ENCODE measurements around the gene PMEPA1. TPM values are rescaled to one million over a fixed set of nuclear protein-coding genes. Genes with fewer than 3 reads are reported as not detected.
A peak's percentile ranks its signal among the peaks of the same experiment; 100 is the strongest.

PMEPA1 gene
- total and polyA plus RNA-seq, 3 experiments from 2014 or later, result 0.30 to 4.4 (median 3.8) TPM

GRCh38 chr20:57616143-57616951 lies 93.5 kb downstream of the PMEPA1 start:
- Mint-ChIP-seq H3K27me3 (peaks cover 0 to 3% of the 10 kb centered on the region in 2 donors), H3K27ac (peak overlapping the region in 7 of 8 donors; percentile 70 to 98 (median 96)), H3K9me3 (no peaks in the 10 kb centered on the region), H3K4me3 (peak overlapping the region in 2 of 7 donors; percentile 8 to 27), H3K36me3 (peaks cover 0 to 50% (median 12%) of the 10 kb centered on the region in 3 donors), H3K4me1 (peaks cover 44 to 59% (median 46%) of the 10 kb centered on the region in 3 donors)
- POLR2A ChIA-PET, result no interaction called here
- H3K27me3 ChIP-seq (ENCODE audit: insufficient read depth, low read length, poor library complexity, severe bottlenecking), result no peaks in the 10 kb centered on the region
- H3K9me3 ChIP-seq (ENCODE audit: low read length), result no peaks in the 10 kb centered on the region
- H3K4me1 ChIP-seq (ENCODE audit: insufficient read depth, low read length), result peaks cover 61% of the 10 kb centered on the region
- no peak overlapping the region for H3K4me3 ChIP-seq (ENCODE audit: low read length)
- CTCF ChIA-PET, result interaction anchor here (1.1 to 10.5 kb wide), 4 partner anchors 12 to 65 kb away, joined by 3 to 92 read pairs (median 4); no protein-coding TSS in a partner anchor
- DNase-seq, result no peak
- H3K27ac ChIP-seq (ENCODE audit: low read depth, low read length), result no peak overlapping the region
- peaks cover 24% of the 10 kb centered on the region for H3K36me3 ChIP-seq (ENCODE audit: insufficient read depth, low read length)

- no peaks in the 10 kb centered on the region for H3K27me3 ChIP-seq (ENCODE audit: insufficient read depth, low read length, poor library complexity, severe bottlenecking)
- Mint-ChIP-seq H3K9me3 (no peaks in the 10 kb centered on the region), H3K4me3 (no peak overlapping the region), H3K36me3 (peaks cover 0 to 59% (median 14%) of the 10 kb centered on the region in 3 donors), H3K4me1 (peaks cover 35 to 50% (median 37%) of the 10 kb centered on the region in 3 donors), H3K27me3 (peaks cover 0 to 3% of the 10 kb centered on the region in 2 donors), H3K27ac (peak overlapping the region in 1 of 8 donors; percentile 78)
- ChIA-PET CTCF (interaction anchor here (1.4 to 10.5 kb wide), 3 partner anchors 17 to 66 kb away, joined by 3 to 92 read pairs (median 4); no protein-coding TSS in a partner anchor), POLR2A (no interaction called here)
- peaks cover 52% of the 10 kb centered on the region for H3K4me1 ChIP-seq (ENCODE audit: insufficient read depth, low read length)
- peaks cover 25% of the 10 kb centered on the region for H3K36me3 ChIP-seq (ENCODE audit: insufficient read depth, low read length)
- H3K4me3 ChIP-seq (ENCODE audit: low read length), result no peak overlapping the region
- H3K9me3 ChIP-seq (ENCODE audit: low read length), result no peaks in the 10 kb centered on the region
- peak in 1 of 5 donors; percentile 38 for DNase-seq
- no peak overlapping the region for H3K27ac ChIP-seq (ENCODE audit: low read depth, low read length)
These were observed 94.4 kb downstream of the PMEPA1 start for GRCh38 chr20:57615445-57615811.

GRCh38 chr20:57614490-57615444 lies 95.0 kb downstream of the PMEPA1 start:
- Histone ChIP-seq H3K9me3 (ENCODE audit: low read length) (no peaks in the 10 kb centered on the region), H3K4me3 (ENCODE audit: low read length) (no peak overlapping the region), H3K36me3 (ENCODE audit: insufficient read depth, low read length) (peaks cover 28% of the 10 kb centered on the region), H3K27me3 (ENCODE audit: insufficient read depth, low read length, poor library complexity, severe bottlenecking) (no peaks in the 10 kb centered on the region), H3K4me1 (ENCODE audit: insufficient read depth, low read length) (peaks cover 47% of the 10 kb centered on the region), H3K27ac (ENCODE audit: low read depth, low read length) (no peak overlapping the region)
- POLR2A ChIA-PET, result no interaction called here
- H3K4me1 Mint-ChIP-seq, result peaks cover 29 to 45% (median 31%) of the 10 kb centered on the region in 3 donors
- peaks cover 0 to 3% of the 10 kb centered on the region in 2 donors for H3K27me3 Mint-ChIP-seq
- no peak overlapping the region for H3K4me3 Mint-ChIP-seq
- peaks cover 1 to 63% (median 16%) of the 10 kb centered on the region in 3 donors for H3K36me3 Mint-ChIP-seq
- DNase-seq, result no peak
- H3K9me3 Mint-ChIP-seq, result no peaks in the 10 kb centered on the region
- CTCF ChIA-PET, result interaction anchor here (1.4 to 10.5 kb wide), 3 partner anchors 16 to 67 kb away, joined by 3 to 92 read pairs (median 4); no protein-coding TSS in a partner anchor
- peak overlapping the region in 2 of 8 donors; percentile 78 to 94 for H3K27ac Mint-ChIP-seq

- H3K36me3 ChIP-seq (ENCODE audit: insufficient read depth, low read length), result peaks cover 35% of the 10 kb centered on the region
- Mint-ChIP-seq H3K36me3 (peaks cover 7 to 72% (median 20%) of the 10 kb centered on the region in 3 donors), H3K4me1 (peaks cover 17 to 33% (median 19%) of the 10 kb centered on the region in 3 donors), H3K27me3 (no peaks in the 10 kb centered on the region), H3K27ac (peak overlapping the region in 1 of 8 donors; percentile 42), H3K9me3 (no peaks in the 10 kb centered on the region), H3K4me3 (no peak overlapping the region)
- H3K9me3 ChIP-seq (ENCODE audit: low read length), result no peaks in the 10 kb centered on the region
- H3K4me1 ChIP-seq (ENCODE audit: insufficient read depth, low read length), result peaks cover 35% of the 10 kb centered on the region
- POLR2A ChIA-PET, result no interaction called here
- no peaks in the 10 kb centered on the region for H3K27me3 ChIP-seq (ENCODE audit: insufficient read depth, low read length, poor library complexity, severe bottlenecking)
- H3K4me3 ChIP-seq (ENCODE audit: low read length), result no peak overlapping the region
- DNase-seq, result no peak
- CTCF ChIA-PET, result no interaction called here
- no peak overlapping the region for H3K27ac ChIP-seq (ENCODE audit: low read depth, low read length)
These were observed 96.3 kb downstream of the PMEPA1 start for GRCh38 chr20:57613481-57613921.

- no peak overlapping the region for H3K4me3 ChIP-seq (ENCODE audit: low read length)
- Mint-ChIP-seq H3K27me3 (no peaks in the 10 kb centered on the region), H3K27ac (peak overlapping the region in 4 of 8 donors; percentile 36 to 77 (median 48)), H3K4me3 (no peak overlapping the region), H3K9me3 (no peaks in the 10 kb centered on the region), H3K4me1 (peaks cover 12 to 27% (median 14%) of the 10 kb centered on the region in 3 donors), H3K36me3 (peaks cover 7 to 77% (median 20%) of the 10 kb centered on the region in 3 donors)
- no peak overlapping the region for H3K27ac ChIP-seq (ENCODE audit: low read depth, low read length)
- ChIA-PET POLR2A (no interaction called here), CTCF (no interaction called here)
- peaks cover 35% of the 10 kb centered on the region for H3K36me3 ChIP-seq (ENCODE audit: insufficient read depth, low read length)
- no peaks in the 10 kb centered on the region for H3K27me3 ChIP-seq (ENCODE audit: insufficient read depth, low read length, poor library complexity, severe bottlenecking)
- H3K4me1 ChIP-seq (ENCODE audit: insufficient read depth, low read length), result peaks cover 29% of the 10 kb centered on the region
- no peaks in the 10 kb centered on the region for H3K9me3 ChIP-seq (ENCODE audit: low read length)
- DNase-seq, result no peak
These were observed 96.9 kb downstream of the PMEPA1 start for GRCh38 chr20:57612916-57613315.

GRCh38 chr20:57612436-57612835 lies 97.4 kb downstream of the PMEPA1 start:
- Histone ChIP-seq H3K27me3 (ENCODE audit: insufficient read depth, low read length, poor library complexity, severe bottlenecking) (no peaks in the 10 kb centered on the region), H3K4me3 (ENCODE audit: low read length) (no peak overlapping the region), H3K36me3 (ENCODE audit: insufficient read depth, low read length) (peaks cover 35% of the 10 kb centered on the region), H3K27ac (ENCODE audit: low read depth, low read length) (no peak overlapping the region), H3K9me3 (ENCODE audit: low read length) (no peaks in the 10 kb centered on the region), H3K4me1 (ENCODE audit: insufficient read depth, low read length) (peaks cover 24% of the 10 kb centered on the region)
- CTCF ChIA-PET, result interaction anchor here (0.9 kb wide), 1 partner anchor 8 kb away, joined by 4 read pairs; the partner anchor contains the start of gene ZBP1
- POLR2A ChIA-PET, result no interaction called here
- Mint-ChIP-seq H3K27ac (no peak overlapping the region), H3K27me3 (no peaks in the 10 kb centered on the region), H3K36me3 (peaks cover 7 to 82% (median 24%) of the 10 kb centered on the region in 3 donors), H3K4me1 (peaks cover 9 to 22% (median 12%) of the 10 kb centered on the region in 3 donors), H3K4me3 (no peak overlapping the region), H3K9me3 (no peaks in the 10 kb centered on the region)
- DNase-seq, result no peak

GRCh38 chr20:57611586-57612311 lies 98.1 kb downstream of the PMEPA1 start:
- CTCF ChIA-PET, result interaction anchor here (0.9 to 1.2 kb wide), 3 partner anchors 9 to 16 kb away, joined by 4 read pairs; partner anchors contain the start of gene ZBP1
- POLR2A ChIA-PET, result no interaction called here
- H3K4me3 ChIP-seq (ENCODE audit: low read length), result no peak overlapping the region
- no peak for DNase-seq
- H3K36me3 ChIP-seq (ENCODE audit: insufficient read depth, low read length), result peaks cover 35% of the 10 kb centered on the region
- no peak overlapping the region for H3K27ac ChIP-seq (ENCODE audit: low read depth, low read length)
- peaks cover 2 to 18% (median 5%) of the 10 kb centered on the region in 3 donors for H3K4me1 Mint-ChIP-seq
- H3K4me3 Mint-ChIP-seq, result no peak overlapping the region
- no peaks in the 10 kb centered on the region for H3K9me3 ChIP-seq (ENCODE audit: low read length)
- no peaks in the 10 kb centered on the region for H3K27me3 Mint-ChIP-seq
- no peak overlapping the region for H3K27ac Mint-ChIP-seq
- peaks cover 18% of the 10 kb centered on the region for H3K4me1 ChIP-seq (ENCODE audit: insufficient read depth, low read length)
- H3K27me3 ChIP-seq (ENCODE audit: insufficient read depth, low read length, poor library complexity, severe bottlenecking), result no peaks in the 10 kb centered on the region
- no peaks in the 10 kb centered on the region for H3K9me3 Mint-ChIP-seq
- H3K36me3 Mint-ChIP-seq, result peaks cover 7 to 83% (median 21%) of the 10 kb centered on the region in 3 donors

Data from CD8-positive, alpha-beta memory T cell (primary cell).